DOHH2 (cell line): ENCODE measurements around the gene HK1.

Experiments
- H3F3A ChIP-seq: fragments of 200-600 bp; sonication (generic), shearing (Covaris generic); 2 replicates; pipeline ENCODE4 v1.6.0; 2016; ENCODE audit warnings: antibody characterized with exemption, mild to moderate bottlenecking; ENCODE audit not compliant: control insufficient read depth, insufficient read depth
- H3K27ac ChIP-seq: fragments of 200-600 bp; sonication (generic); 2 replicates; pipeline ENCODE4 v1.5.1; 2014; ENCODE audit warnings: low read depth, mild to moderate bottlenecking, low read length, moderate library complexity
- H3K27me3 ChIP-seq: fragments of 200-600 bp; sonication (generic); 2 replicates; pipeline ENCODE4 v1.6.1; 2014; ENCODE audit warnings: mild to moderate bottlenecking, low read length, mixed read lengths; ENCODE audit not compliant: control insufficient read depth
- H3K36me3 ChIP-seq: fragments of 200-600 bp; sonication (generic); 2 replicates; pipeline ENCODE4 v1.6.1; 2014; ENCODE audit warnings: mild to moderate bottlenecking, low read length, moderate library complexity, mixed read lengths; ENCODE audit not compliant: control insufficient read depth
- H3K4me1 ChIP-seq: fragments of 200-600 bp; sonication (generic); 2 replicates; pipeline ENCODE4 v1.6.1; 2014; ENCODE audit warnings: mild to moderate bottlenecking, low read length, mixed read lengths; ENCODE audit not compliant: control insufficient read depth
- H3K4me2 ChIP-seq: fragments of 200-600 bp; sonication (generic); 2 replicates; pipeline ENCODE4 v1.6.0; 2014; ENCODE audit warnings: mild to moderate bottlenecking, low read length, moderate library complexity
- H3K4me3 ChIP-seq: fragments of 200-600 bp; sonication (generic); 2 replicates; pipeline ENCODE4 v1.5.1; 2014; ENCODE audit warnings: mild to moderate bottlenecking, low read length, mixed read lengths
- H3K79me2 ChIP-seq: fragments of 200-600 bp; sonication (generic); 2 replicates; pipeline ENCODE4 v1.6.1; 2014; ENCODE audit warnings: mild to moderate bottlenecking, low read length, mixed read lengths; ENCODE audit not compliant: control insufficient read depth
- H3K9me2 ChIP-seq: fragments of 200-600 bp; sonication (generic); replicated peaks from 2 replicates; pipeline ENCODE4 v1.6.1; 2014; ENCODE audit warnings: mild to moderate bottlenecking, low read length, mixed read lengths; ENCODE audit not compliant: control insufficient read depth
- H3K9me3 ChIP-seq: fragments of 200-600 bp; sonication (generic); 2 replicates; pipeline ENCODE4 v1.6.1; 2014; ENCODE audit warnings: antibody characterized with exemption, low read length, mixed read lengths; ENCODE audit not compliant: control insufficient read depth, insufficient read depth
- H4K20me1 ChIP-seq: fragments of 200-600 bp; sonication (generic); 2 replicates; pipeline ENCODE4 v1.6.0; 2014; ENCODE audit warnings: low read depth, mild to moderate bottlenecking, antibody characterized with exemption, low read length, moderate library complexity; ENCODE audit not compliant: control insufficient read depth, insufficient read depth
- CTCF ChIP-seq: fragments of 200-600 bp; sonication (generic); IDR thresholded peaks from one replicate; pipeline ENCODE4 v1.5.1; 2014; ENCODE audit warnings: antibody characterized with exemption, mild to moderate bottlenecking, low read depth, low read length; ENCODE audit not compliant: poor library complexity, severe bottlenecking
- EZH2phosphoT487 ChIP-seq: fragments of 200-600 bp; sonication (generic); IDR thresholded peaks from 2 replicates; pipeline ENCODE4 v1.6.1; 2017; ENCODE audit warnings: borderline replicate concordance, mild to moderate bottlenecking, antibody characterized with exemption, low read length, moderate library complexity, mixed read lengths

HK1 gene

GRCh38 chr10:69401416-69401815 lies 123.1 kb downstream of the HK1 start:
- Histone ChIP-seq H3K4me1 (no peaks in the 10 kb centered on the region), H3K4me3 (no peak overlapping the region), H3K27ac (no peak overlapping the region), H3F3A (no peaks in the 10 kb centered on the region), H3K36me3 (peaks cover 30% of the 10 kb centered on the region), H3K9me3 (no peaks in the 10 kb centered on the region), H3K4me2 (no peak overlapping the region), H4K20me1 (no peaks in the 10 kb centered on the region), H3K27me3 (no peaks in the 10 kb centered on the region), H3K9me2 (no peaks in the 10 kb centered on the region), H3K79me2 (no peaks in the 10 kb centered on the region)
- no peak for TF ChIP-seq CTCF
- TF ChIP-seq EZH2phosphoT487: no peak

DNA sequence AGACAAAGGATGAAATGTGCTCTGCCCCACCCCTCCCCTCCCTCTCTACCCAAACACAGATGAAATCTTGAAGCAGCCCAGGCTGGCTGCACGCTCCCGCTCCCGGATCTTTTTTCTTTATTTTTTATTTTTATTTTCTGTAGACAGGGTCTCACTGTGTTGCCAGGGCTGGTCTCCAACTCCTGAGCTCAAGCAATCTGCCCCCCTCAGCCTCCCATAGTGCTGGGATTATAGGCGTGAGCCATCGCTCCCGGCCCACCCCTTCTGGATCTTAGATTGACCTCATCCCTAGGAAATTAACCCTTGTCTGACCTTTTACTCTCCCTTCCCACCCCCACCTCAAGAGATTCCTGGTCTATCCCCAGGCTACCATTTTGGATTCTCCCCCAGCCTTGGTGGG lies 124.1 kb downstream of the HK1 start:
- Histone ChIP-seq H3K36me3 (peaks cover 27% of the 10 kb centered on the region), H3F3A (no peaks in the 10 kb centered on the region)

GRCh38 chr10:69403066-69403465 lies 124.8 kb downstream of the HK1 start:
- TF ChIP-seq CTCF (no peak), EZH2phosphoT487 (no peak)

More for the DNA sequence above, 124.1 kb downstream of the HK1 start:
- no peaks in the 10 kb centered on the region for H3K4me1 ChIP-seq
- H3K4me2 ChIP-seq: no peak overlapping the region
- no peaks in the 10 kb centered on the region for H3K9me2 ChIP-seq
- H3K9me3 ChIP-seq: no peaks in the 10 kb centered on the region
- no peak overlapping the region for H3K27ac ChIP-seq
- H3K27me3 ChIP-seq: no peaks in the 10 kb centered on the region
- TF ChIP-seq CTCF (no peak), EZH2phosphoT487 (no peak)
- H3K4me3 ChIP-seq: no peak overlapping the region
- H3K79me2 ChIP-seq: no peaks in the 10 kb centered on the region
- H4K20me1 ChIP-seq: no peaks in the 10 kb centered on the region

GRCh38 chr10:69403519-69403918 lies 125.2 kb downstream of the HK1 start:
- Histone ChIP-seq H3K9me2 (no peaks in the 10 kb centered on the region), H3K4me3 (no peak overlapping the region), H3K4me2 (no peak overlapping the region), H3F3A (no peaks in the 10 kb centered on the region), H3K36me3 (peaks cover 19% of the 10 kb centered on the region; the same call in 1 of the 2 replicates), H3K9me3 (no peaks in the 10 kb centered on the region), H3K27me3 (no peaks in the 10 kb centered on the region), H3K27ac (no peak overlapping the region), H4K20me1 (no peaks in the 10 kb centered on the region), H3K4me1 (peaks cover 8% of the 10 kb centered on the region), H3K79me2 (no peaks in the 10 kb centered on the region)
- TF ChIP-seq EZH2phosphoT487 (no peak), CTCF (no peak)

More at GRCh38 chr10:69403066-69403465, 124.8 kb downstream of the HK1 start:
- no peak overlapping the region for H3K4me3 ChIP-seq
- H3K4me2 ChIP-seq: no peak overlapping the region
- no peaks in the 10 kb centered on the region for H4K20me1 ChIP-seq
- no peak overlapping the region for H3K27ac ChIP-seq
- no peaks in the 10 kb centered on the region for H3F3A ChIP-seq
- no peaks in the 10 kb centered on the region for H3K27me3 ChIP-seq
- H3K36me3 ChIP-seq: peaks cover 23% of the 10 kb centered on the region
- H3K4me1 ChIP-seq: peaks cover 4% of the 10 kb centered on the region
- no peaks in the 10 kb centered on the region for H3K79me2 ChIP-seq
- H3K9me3 ChIP-seq: no peaks in the 10 kb centered on the region
- no peaks in the 10 kb centered on the region for H3K9me2 ChIP-seq
